ENCODE data around the gene GPD2. TPM values are rescaled to one million over a fixed set of nuclear protein-coding genes. Genes with fewer than 3 reads are reported as not detected.

The GPD2 gene
- polyA plus RNA-seq (2012; ENCODE audit: low read depth, missing spikeins) = 11.6 TPM

DNA sequence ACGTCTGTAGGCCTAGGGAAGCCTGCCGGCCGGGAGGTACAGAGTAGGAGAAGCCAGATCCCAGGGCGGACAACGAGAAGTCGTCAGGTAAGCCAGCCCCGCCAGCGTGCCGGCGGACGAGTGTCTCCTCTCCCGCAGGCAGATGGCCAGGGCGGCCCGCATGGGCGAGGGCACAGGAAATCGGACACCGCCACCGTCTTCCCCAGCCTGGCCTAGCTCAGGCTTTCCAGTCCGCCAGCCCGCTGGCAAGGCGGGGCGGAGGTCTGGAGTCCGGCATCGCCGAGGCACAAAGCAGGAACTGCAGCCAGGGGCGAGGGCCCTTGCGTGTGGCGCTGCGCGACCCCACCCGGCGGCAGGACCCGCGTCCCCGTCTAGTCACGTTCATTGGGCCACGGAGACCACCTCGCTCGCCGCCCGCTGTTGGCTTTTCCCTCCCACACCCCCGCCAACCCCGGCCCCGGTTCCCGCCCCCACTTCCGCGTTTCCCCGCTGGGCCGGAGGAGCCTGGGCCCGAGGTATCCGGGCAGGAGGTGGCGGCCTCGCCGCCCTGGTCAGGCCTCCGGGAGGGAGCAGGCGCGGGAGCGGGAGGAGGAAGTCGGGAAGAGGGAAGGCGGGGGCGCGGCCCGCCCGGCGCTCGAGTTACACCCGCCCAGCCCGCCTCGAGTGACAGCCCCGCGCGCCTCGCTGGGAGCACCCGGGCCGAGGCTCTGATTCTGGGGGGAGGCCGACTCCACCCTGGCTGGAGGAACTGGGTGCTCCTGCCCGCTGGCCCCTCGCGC is at the start of gene GPD2:
Gene GPD2 (plus strand): TSS at position 662 of the 779 bp plus-strand sequence. CDS start 39,727 bp downstream, outside the sequence.
- DNase-seq (ENCODE audit: insufficient read length, low spot score) = peak; percentile 54
- TF ChIP-seq SPI1 (IDR thresholded peaks at IDR 0.05; ENCODE audit: low read depth, low read length) (peak; percentile 15; the same call in 1 of the 2 replicates), TAF1 (IDR thresholded peaks at IDR 0.05; ENCODE audit: low read depth, low read length) (0 out of 2 replicates have a peak, but pooled peaks have one; percentile 13), PAX5 (IDR thresholded peaks at IDR 0.05; ENCODE audit: insufficient read depth, low read length, severe bottlenecking) (no peak), POLR2AphosphoS5 (IDR thresholded peaks at IDR 0.05; ENCODE audit: low read depth, low read length) (peak; percentile 66), POLR2A (IDR thresholded peaks at IDR 0.05; ENCODE audit: low read depth, low read length) (peak; percentile 77), POU2F2 (IDR thresholded peaks at IDR 0.05; ENCODE audit: low read depth, low read length) (no peak; the same call in 1 of the 2 replicates)
- peak; percentile 80 for FAIRE-seq

- FAIRE-seq (no peak), DNase-seq (ENCODE audit: insufficient read length, low spot score) (no peak)
- TF ChIP-seq SPI1 (IDR thresholded peaks at IDR 0.05; ENCODE audit: low read depth, low read length) = no peak
- TF ChIP-seq PAX5 (IDR thresholded peaks at IDR 0.05; ENCODE audit: insufficient read depth, low read length, severe bottlenecking) = no peak
- no peak for TF ChIP-seq POLR2AphosphoS5 (IDR thresholded peaks at IDR 0.05; ENCODE audit: low read depth, low read length)
- TF ChIP-seq POLR2A (IDR thresholded peaks at IDR 0.05; ENCODE audit: low read depth, low read length) = no peak
- no peak for TF ChIP-seq TAF1 (IDR thresholded peaks at IDR 0.05; ENCODE audit: low read depth, low read length)
- no peak for TF ChIP-seq POU2F2 (IDR thresholded peaks at IDR 0.05; ENCODE audit: low read depth, low read length)
Measured at GRCh38 chr2:156394033-156394741, 42.0 kb upstream of the GPD2 start.

DNA sequence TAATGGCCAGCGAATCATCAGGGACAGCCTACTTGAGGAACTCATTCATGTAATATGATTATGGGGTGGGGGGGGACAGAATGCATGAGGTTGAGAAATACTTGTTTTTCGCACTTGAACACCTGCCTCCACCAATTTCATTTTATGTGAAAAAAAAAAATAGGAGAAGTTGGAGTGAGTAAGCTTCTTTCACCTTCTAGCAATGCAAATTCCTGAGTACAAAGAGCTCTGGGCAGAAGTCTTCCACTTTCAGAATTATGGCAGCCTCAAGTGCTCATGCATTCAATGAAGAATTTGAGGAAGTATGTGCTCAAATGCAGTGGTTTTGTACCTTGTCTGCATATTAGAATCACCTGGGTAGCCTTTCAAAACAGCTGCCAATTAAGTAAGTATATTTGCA is 40.1 kb upstream of the GPD2 start:
- no peak for TF ChIP-seq POLR2AphosphoS5 (IDR thresholded peaks at IDR 0.05; ENCODE audit: low read depth, low read length)
- peak; percentile 52 for TF ChIP-seq SPI1 (IDR thresholded peaks at IDR 0.05; ENCODE audit: low read depth, low read length)
- FAIRE-seq (no peak), DNase-seq (ENCODE audit: insufficient read length, low spot score) (no peak)

DNA sequence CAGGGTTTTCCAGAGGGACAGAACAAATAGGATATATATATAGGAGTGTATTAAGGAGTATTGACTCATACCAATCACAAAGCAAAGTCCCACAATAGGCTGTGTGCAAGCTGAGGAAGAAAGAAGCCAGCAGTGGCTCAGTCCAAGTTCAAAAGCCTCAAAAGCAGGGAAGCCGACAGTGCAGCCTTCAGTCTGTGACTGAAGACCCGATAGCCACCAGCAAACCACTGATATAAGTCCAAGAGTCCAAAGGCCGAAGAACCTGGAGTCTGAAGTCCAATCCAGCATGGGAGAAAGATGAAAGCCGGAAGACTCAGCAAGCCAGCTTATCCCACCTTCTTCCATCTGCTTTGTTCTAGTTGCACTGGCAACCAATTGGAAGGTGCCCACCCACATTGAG is 39.0 kb upstream of the GPD2 start:
- TF ChIP-seq PAX5 (IDR thresholded peaks at IDR 0.05; ENCODE audit: insufficient read depth, low read length, severe bottlenecking) = no peak
- no peak for TF ChIP-seq TAF1 (IDR thresholded peaks at IDR 0.05; ENCODE audit: low read depth, low read length)
- TF ChIP-seq POU2F2 (IDR thresholded peaks at IDR 0.05; ENCODE audit: low read depth, low read length) = no peak
- no peak for TF ChIP-seq SPI1 (IDR thresholded peaks at IDR 0.05; ENCODE audit: low read depth, low read length)
- TF ChIP-seq POLR2AphosphoS5 (IDR thresholded peaks at IDR 0.05; ENCODE audit: low read depth, low read length) = no peak
- no peak for TF ChIP-seq POLR2A (IDR thresholded peaks at IDR 0.05; ENCODE audit: low read depth, low read length)
- DNase-seq (ENCODE audit: insufficient read length, low spot score) = no peak
- FAIRE-seq = no peak

- FAIRE-seq (peak; percentile 59), DNase-seq (ENCODE audit: insufficient read length, low spot score) (no peak)
- TF ChIP-seq PAX5 (IDR thresholded peaks at IDR 0.05; ENCODE audit: insufficient read depth, low read length, severe bottlenecking) (no peak), POLR2AphosphoS5 (IDR thresholded peaks at IDR 0.05; ENCODE audit: low read depth, low read length) (no peak), POLR2A (IDR thresholded peaks at IDR 0.05; ENCODE audit: low read depth, low read length) (no peak), POU2F2 (IDR thresholded peaks at IDR 0.05; ENCODE audit: low read depth, low read length) (no peak), SPI1 (IDR thresholded peaks at IDR 0.05; ENCODE audit: low read depth, low read length) (no peak), TAF1 (IDR thresholded peaks at IDR 0.05; ENCODE audit: low read depth, low read length) (no peak)
Measured at GRCh38 chr2:156398176-156398575, 38.0 kb upstream of the GPD2 start.

GRCh38 chr2:156399224-156399949 is 36.8 kb upstream of the GPD2 start:
- no peak for TF ChIP-seq POLR2A (IDR thresholded peaks at IDR 0.05; ENCODE audit: low read depth, low read length)
- no peak for TF ChIP-seq POU2F2 (IDR thresholded peaks at IDR 0.05; ENCODE audit: low read depth, low read length)
- TF ChIP-seq PAX5 (IDR thresholded peaks at IDR 0.05; ENCODE audit: insufficient read depth, low read length, severe bottlenecking) = no peak
- no peak for TF ChIP-seq SPI1 (IDR thresholded peaks at IDR 0.05; ENCODE audit: low read depth, low read length)
- TF ChIP-seq TAF1 (IDR thresholded peaks at IDR 0.05; ENCODE audit: low read depth, low read length) = no peak
- no peak for TF ChIP-seq POLR2AphosphoS5 (IDR thresholded peaks at IDR 0.05; ENCODE audit: low read depth, low read length)
- FAIRE-seq (peak; percentile 28), DNase-seq (ENCODE audit: insufficient read length, low spot score) (no peak)

DNA sequence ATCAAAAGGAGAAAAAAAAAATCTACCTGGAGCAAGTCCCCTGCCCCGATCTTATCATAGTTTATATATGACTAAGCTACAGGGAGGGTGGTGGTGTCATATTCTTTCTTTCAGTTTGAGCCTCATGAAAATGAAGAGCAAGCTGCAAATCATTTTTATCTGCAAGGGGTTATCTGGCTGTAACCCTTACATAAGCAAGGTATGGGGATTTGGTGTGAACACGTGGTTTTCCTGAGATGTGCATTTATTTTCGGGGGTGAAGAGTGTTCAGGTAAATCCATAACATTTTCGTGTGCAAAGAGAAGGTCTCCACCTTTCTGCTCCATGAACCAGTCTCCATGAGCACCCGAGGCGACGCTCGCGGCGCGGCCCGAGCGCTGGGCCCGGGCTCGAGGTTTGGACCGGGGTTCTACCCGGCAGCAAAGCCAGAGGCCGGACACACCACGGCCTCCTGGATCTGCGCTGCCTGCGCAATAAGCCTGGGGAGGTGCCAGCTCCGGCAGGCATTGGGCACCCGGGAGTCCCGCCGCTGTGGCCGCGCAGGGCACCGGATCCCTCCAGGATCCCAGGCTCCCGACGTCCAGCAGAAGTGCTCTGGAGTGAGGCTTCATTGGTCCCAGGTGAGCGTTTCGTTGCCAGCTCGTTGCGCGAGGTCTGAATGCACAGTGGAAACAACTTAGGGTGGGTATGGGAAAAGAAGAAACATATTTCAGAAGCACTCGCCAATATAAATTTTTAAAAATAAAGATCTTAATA is 36.1 kb upstream of the GPD2 start:
- DNase-seq (ENCODE audit: insufficient read length, low spot score) (peak; percentile 36), FAIRE-seq (peak; percentile 69)
- no peak for TF ChIP-seq PAX5 (IDR thresholded peaks at IDR 0.05; ENCODE audit: insufficient read depth, low read length, severe bottlenecking)
- no peak for TF ChIP-seq SPI1 (IDR thresholded peaks at IDR 0.05; ENCODE audit: low read depth, low read length)
- no peak for TF ChIP-seq POU2F2 (IDR thresholded peaks at IDR 0.05; ENCODE audit: low read depth, low read length)
- TF ChIP-seq TAF1 (IDR thresholded peaks at IDR 0.05; ENCODE audit: low read depth, low read length) = no peak

GRCh38 chr2:156400706-156401678 is 35.2 kb upstream of the GPD2 start:
- no peak for TF ChIP-seq POLR2A (IDR thresholded peaks at IDR 0.05; ENCODE audit: low read depth, low read length)
- TF ChIP-seq POLR2AphosphoS5 (IDR thresholded peaks at IDR 0.05; ENCODE audit: low read depth, low read length) = no peak
- peak; percentile 29; the same call in 1 of the 2 replicates for TF ChIP-seq POU2F2 (IDR thresholded peaks at IDR 0.05; ENCODE audit: low read depth, low read length)
- TF ChIP-seq TAF1 (IDR thresholded peaks at IDR 0.05; ENCODE audit: low read depth, low read length) = no peak
- TF ChIP-seq PAX5 (IDR thresholded peaks at IDR 0.05; ENCODE audit: insufficient read depth, low read length, severe bottlenecking) = no peak
- TF ChIP-seq SPI1 (IDR thresholded peaks at IDR 0.05; ENCODE audit: low read depth, low read length) = no peak
- FAIRE-seq (no peak), DNase-seq (ENCODE audit: insufficient read length, low spot score) (peak; percentile 18)
